Measurements from ENCODE around the gene TSPAN13. TPM values are rescaled to one million over a fixed set of nuclear protein-coding genes. Genes with fewer than 3 reads are reported as not detected.

Gene TSPAN13
- 0.61 and 0.68 TPM in 2 replicates for total RNA-seq

DNA sequence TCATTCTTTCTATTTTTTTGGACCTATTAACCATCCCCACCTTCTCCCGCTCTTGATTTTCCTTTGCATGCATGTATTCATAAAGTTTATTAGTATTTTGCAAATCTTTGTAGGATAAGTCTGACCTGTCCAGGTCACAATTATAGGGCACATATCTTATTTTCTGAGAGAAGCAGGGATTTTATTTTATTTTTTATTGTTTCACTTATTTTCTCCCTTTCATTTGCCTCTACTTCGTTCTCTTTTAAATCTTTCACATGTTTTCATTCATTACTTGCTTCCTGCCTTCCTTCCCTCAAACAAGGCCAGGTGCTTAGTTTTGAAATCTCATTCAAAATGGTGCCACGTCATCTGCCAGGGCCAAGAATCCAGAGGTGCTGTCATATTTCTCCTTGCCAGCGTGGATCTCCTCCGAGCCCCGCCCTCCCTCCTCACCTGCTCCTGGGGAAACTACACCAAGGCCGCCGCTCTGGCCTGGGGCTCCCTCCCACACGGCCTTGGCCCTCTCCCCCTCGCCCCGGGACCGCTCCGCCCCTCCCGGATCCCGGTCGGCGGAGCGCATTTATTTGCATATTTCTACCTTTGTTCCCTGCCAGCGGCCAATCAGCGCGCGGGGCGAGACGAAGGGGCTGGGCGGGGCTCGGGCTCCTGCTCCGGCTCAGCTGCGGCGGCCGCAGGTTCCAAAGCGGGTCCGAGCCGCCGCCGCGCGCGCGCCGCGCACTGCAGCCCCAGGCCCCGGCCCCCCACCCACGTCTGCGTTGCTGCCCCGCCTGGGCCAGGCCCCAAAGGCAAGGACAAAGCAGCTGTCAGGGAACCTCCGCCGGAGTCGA lies at the start of gene TSPAN13:
TSS of gene TSPAN13 (plus strand) at position 654 of the 830 bp plus-strand sequence. CDS start 213 bp downstream, outside the sequence.
- intact Hi-C loops (cut with micrococcal nuclease), result loop anchor here (1.0 to 10.0 kb wide), 3 partner anchors 108 to 1191 kb away; partner anchors contain the start of genes ANKMY2, CRPPA and SNX13

DNA sequence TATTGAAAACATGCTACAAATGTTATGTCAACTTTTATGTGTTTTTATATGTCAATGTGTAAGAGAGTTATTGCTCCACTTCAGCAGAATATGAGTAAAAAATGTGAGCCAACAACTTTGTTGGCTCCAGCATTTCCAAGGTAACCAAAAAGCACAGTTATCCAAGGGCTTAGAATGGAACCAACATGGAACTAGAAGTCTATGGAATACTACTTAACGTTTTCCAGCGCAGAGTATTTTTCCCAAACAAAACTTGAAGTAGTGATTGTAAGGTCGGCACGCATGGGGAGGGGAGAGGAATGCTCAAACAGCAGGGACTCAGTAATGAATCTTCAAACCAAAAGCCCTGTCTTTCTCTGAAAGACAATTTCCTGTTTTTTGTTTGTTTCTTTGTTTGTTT lies 45.0 kb upstream of the TSPAN13 start:
- intact Hi-C loops (cut with micrococcal nuclease), result no loop called here

DNA sequence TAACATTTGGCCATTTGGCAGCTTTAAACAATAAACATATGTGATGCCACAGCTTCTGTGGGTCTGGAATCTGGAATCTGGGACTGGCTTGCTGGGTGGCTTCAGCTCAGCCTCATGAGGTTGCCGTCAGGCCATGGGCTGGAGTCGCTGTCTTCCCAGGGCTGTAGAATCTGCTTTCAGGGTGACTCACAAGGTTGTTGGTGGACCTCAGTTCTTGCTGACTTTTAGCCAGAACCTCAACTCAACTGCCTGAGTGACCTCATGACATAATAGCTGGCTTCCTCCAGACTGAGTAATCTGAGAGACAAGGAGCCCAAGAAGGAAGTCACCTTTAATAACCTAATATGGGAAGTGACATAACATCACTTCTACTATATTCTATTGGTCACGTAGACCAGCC lies 44.6 kb upstream of the TSPAN13 start:
- intact Hi-C loops (cut with micrococcal nuclease), result no loop called here

DNA sequence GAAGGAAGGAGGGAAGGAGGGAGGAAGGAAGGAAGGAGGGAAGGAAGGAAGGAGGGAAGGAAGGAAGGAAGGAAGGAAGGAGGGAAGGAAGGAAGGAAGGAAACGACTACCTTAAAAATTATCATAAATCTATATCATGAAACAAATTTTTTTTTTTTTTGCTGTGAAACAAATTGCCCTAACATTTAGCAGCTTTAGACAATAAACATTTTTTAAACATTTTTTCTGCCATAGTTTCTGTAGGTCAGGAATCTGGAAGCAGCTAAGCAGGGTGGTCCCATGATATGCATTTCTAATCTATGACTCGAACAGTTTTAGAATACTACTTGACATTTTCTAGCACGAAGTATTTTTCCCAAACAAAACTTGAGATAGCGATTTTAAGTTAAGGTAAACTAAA lies 42.9 kb upstream of the TSPAN13 start:
- intact Hi-C loops (cut with micrococcal nuclease), result no loop called here

DNA sequence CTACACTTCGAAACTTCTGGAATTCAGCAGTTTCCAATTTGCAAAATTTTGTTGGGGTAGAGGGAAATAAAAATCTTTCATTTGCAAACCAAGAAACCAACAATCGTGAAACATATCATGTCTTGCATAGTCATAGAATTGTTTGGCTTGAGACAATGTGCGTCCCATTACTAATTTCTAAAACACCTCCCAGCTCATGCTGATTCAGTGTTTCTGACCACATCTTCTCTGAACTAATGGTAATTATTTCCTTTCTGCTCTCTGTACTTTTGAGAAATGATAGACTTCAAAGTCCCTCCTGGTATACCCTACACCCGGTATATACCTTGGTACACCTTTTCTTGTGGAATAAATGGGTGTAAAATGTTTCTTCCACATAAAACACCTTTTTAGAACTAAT lies 41.8 kb upstream of the TSPAN13 start:
- intact Hi-C loops (cut with micrococcal nuclease), result no loop called here

DNA sequence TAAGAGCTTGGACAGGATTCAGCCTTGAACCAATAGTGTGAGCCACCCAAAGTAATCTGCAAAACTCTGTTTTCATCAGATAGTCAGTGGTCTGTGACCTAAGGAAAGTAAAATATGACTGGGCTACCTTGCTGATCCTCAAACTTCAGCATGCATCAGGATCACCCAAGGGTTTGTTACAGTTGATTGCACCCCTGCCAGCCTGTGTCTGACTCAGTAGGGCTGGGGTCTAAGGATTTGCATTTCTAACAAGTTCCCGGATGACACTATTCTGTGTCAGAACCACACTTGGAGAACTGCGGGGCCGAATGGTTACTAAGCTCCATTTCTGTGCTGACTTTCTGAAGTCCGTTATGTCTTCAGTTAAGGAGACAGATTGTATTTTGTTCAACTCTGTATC lies 40.6 kb upstream of the TSPAN13 start:
- intact Hi-C loops (cut with micrococcal nuclease), result no loop called here

DNA sequence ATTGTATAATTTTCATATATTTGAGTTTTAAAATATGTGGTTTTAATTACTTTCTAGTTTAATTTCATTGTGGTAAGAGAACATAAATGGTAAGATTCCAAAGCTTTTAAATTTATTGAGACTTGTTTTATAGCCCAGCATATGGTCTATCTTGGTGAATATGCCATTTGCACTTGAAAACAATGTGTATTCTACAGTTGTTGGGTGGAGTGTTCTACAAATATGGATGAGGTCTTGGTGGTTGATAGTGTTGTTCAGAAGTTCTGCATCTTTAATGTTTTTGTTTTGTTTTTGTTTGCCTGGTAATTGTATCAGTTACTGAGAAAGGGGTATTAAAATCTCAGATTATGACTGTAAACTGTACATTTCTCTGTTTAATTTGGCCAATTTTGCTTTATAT lies 37.6 kb upstream of the TSPAN13 start:
- intact Hi-C loops (cut with micrococcal nuclease), result no loop called here

DNA sequence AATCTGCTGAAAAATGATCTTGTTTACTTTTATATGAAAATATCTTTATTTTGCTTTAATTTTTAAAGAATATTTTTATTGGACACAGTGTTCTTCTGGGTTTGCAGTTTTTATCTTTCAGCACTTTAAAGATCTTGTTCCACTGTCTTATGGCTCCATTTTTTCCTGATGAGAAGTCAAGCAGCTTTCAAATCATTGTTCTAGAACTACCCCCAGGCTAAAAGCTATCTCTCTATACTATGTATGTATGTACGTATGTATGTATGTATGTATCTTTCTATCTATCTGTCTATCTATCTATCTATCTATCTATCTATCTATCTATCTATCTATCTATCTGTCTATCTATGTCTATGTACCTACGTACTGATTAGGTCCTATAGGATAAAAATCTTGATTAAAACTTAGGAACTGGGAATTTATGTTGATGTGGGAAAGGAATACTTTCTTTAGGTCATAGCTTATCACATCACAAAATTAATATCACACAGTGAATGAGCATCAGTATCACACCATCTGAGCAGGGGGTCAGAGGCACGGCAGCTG lies 35.4 kb upstream of the TSPAN13 start:
- intact Hi-C loops (cut with micrococcal nuclease), result no loop called here

DNA sequence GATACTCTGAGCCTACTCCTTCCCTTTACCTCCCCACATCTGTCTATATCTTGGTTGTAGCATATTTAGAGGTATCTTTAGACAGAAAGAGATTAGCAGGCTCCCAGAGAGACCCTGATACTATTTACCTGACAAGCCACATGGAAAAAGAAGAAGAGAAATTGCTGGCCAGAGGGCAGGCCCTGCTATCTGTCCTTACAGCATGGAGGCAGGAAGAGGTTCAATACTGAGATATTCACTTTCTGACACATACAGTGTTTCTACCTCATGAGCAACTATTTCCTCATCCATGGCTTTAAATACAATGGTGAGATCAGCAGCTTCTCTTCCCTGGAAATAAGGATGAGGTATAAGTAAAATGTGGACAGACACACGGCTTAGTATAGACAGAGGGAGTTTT lies 33.9 kb upstream of the TSPAN13 start:
- intact Hi-C loops (cut with micrococcal nuclease), result no loop called here

DNA sequence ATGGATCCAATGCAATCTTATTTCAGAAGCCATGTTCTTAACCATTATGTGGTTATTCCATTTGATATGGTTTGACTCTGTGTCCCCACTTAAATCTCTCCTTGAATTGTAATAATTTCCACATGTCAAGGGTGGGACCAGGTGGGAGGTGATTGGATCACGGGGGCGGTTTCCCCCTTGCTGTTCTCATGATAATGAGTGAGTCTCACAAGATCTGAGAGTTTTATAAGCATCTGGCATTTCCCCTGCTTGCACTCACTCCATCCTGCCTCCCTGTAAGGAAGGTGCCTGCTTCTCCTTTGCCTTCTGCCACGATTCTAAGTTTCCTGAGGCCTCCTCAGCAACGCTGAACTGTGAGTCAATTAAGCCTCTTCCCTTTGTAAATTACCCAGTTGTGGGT lies 32.0 kb upstream of the TSPAN13 start:
- intact Hi-C loops (cut with micrococcal nuclease), result no loop called here

DNA sequence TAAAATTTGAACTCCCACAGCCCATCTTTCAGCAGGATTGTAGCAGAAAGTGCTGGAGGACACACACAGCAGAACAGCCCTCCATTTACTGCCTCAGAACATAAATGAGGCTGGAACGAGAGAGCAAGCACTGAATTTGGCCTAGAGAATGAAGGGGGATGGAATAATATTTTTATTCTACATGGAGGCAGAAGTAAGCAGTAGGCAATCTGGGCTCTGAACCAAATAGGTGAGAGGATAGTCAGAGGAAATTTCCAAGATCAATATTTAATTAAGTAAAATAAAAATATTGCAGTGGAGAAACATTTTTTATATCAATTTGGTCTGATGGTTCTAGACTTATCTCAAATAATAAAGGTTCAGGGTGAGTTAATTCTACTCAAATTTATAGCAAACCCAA lies 29.2 kb upstream of the TSPAN13 start:
- intact Hi-C loops (cut with micrococcal nuclease), result no loop called here

DNA sequence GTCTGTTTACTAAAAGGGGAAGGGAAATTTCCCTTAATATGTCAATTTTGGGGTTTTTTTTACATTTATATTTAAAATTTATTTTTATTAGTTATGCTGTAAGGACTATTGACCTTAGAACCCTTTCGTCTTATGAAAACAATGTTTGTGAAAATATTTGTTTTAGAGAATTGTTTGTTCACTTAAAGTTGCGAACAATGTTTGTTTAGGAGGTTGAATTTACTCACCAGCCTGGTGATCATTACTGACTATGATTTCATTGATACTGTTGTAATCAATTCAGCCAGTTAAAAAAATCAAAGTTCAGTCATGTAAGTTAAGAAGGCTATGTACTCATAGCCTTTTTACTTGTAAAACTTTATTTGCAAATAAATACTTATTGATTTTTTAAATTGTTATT lies 27.4 kb upstream of the TSPAN13 start:
- intact Hi-C loops (cut with micrococcal nuclease), result no loop called here

DNA sequence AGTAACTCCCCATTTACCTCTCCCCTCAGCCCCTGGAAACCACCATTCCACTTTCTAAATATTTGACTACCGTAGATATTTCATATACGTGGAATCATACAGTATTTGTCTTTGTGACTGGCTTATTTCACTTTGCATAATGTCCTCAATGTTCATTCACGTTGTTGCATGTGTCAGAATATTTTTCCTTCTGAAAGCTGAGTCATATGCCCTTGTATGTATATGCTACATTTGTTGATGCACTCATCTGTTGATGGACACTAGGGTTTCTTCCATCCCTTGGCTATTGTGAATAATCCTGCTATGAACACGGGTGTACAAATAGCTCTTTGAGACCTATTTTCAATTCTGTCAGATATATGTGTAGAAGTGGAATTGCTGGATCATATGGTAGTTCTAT lies 25.8 kb upstream of the TSPAN13 start:
- intact Hi-C loops (cut with micrococcal nuclease), result no loop called here

DNA sequence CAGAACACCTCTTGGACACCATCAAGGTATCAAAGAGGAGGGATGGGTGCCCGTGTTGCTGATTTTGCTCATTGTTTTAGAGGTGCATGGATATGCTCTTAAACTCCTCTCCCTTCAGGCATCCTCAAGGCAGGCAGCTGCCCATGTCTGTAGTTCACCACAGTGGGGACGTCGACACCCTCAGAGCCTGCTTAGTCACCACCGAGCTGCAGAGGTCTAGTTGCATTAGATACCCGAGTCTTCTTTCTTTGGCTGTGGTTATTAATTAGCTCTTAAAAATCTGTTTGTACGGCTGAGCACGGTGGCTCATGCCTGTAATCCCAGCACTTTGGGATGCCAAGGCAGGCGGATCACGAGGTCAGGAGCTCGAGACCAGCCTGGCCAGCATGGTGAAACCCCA lies 24.7 kb upstream of the TSPAN13 start:
- intact Hi-C loops (cut with micrococcal nuclease), result no loop called here

DNA sequence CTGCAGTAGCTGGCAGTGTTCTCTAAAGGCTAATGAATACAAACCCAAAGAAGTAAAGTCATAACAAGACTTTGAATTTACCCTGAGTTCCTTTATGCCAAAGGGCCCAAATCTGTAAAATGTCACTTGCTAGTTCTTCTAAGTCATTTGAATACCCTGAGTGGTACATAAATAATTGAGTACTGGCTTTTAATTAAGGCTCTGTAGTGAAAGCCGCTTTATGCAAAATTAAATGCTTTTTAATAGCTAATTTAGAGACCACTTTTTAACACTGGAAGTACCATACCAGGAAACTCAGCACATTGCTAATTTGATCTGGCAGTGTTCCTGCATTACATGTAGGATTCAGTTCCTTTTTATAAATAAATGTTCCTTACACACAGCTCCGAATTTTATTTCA lies 24.0 kb upstream of the TSPAN13 start:
- intact Hi-C loops (cut with micrococcal nuclease), result no loop called here

DNA sequence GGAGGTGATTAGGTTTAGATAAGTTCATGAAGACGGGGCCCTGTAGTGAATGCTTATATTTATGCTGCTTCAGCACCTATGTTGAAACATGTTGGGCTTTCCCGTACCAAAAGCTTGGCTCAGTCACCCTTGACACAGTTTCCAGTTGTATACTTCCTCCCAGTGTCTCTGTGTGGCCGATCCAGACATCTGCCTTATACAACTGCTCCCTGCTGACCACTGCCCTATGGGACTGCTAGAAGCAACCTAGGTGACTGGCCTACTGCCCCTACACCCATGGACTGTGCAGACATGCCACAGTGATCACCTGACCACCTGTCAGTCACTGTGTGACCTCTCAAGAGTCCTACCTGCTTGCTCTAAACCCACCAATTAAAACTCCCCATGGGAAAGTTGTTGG lies 22.6 kb upstream of the TSPAN13 start:
- intact Hi-C loops (cut with micrococcal nuclease), result no loop called here

DNA sequence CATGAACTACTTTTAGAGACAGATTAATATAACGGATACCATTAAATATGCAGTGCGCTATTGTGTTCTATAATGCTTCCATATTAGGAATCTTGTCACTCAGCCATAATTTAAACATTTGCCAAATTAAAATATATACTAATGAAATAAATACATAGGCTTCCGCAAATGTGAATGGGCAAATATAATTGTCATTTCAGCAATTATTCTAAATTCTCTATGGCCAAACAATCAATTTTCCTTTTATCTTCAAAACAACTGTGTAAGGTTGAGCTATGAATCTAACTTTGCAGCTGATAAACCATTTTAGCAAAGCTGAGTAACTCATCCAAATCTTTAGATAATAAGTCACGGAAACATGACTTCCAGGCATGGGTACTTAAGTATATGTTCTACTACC lies 20.7 kb upstream of the TSPAN13 start:
- intact Hi-C loops (cut with micrococcal nuclease), result no loop called here

DNA sequence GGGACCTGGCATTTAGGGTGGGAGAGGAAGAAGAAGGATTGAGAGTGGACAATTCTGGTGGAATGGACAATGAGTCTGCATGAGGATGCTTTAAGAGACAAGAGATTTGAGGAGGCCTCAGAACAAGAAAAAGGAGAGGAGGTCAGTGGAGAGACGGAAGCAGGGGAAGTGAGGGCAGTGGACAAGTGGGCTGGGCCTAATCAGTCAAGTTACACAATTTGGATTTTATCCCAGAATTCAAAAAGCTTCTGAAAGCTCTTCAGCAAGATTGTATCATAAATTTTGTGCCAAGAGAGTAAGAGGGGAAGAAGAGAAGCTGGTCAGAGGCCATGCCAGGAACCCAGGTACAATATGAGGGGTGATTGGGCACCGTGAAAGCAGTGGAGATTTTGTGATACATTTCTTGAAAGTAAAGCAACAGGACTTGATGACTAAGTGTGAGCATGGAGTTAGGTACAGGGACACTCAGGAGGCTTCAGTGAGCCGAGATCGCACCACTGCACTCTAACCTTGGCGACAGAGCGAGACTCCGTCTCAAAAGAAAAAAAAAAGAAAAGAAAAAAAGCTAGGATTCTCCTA lies 19.3 kb upstream of the TSPAN13 start:
- intact Hi-C loops (cut with micrococcal nuclease), result no loop called here

DNA sequence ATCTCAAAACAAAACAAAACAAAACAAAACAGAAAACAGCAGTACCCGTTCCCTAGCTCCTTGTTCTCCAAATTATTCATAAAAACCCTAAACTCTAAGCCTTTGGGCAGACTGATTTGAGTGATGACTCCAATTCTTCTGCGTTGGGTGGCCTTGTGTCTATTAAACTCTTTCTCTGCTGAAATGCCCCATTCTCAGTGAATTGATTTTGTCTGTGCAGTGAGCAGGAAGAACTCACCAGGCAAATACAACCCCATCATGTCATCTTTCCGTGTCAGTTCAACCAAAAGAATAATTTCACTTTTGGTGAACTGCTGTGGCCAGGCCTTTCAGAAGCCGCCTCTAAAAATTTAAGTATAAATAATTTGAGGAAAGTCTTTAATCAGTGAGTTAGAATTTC lies 18.5 kb upstream of the TSPAN13 start:
- intact Hi-C loops (cut with micrococcal nuclease), result no loop called here

DNA sequence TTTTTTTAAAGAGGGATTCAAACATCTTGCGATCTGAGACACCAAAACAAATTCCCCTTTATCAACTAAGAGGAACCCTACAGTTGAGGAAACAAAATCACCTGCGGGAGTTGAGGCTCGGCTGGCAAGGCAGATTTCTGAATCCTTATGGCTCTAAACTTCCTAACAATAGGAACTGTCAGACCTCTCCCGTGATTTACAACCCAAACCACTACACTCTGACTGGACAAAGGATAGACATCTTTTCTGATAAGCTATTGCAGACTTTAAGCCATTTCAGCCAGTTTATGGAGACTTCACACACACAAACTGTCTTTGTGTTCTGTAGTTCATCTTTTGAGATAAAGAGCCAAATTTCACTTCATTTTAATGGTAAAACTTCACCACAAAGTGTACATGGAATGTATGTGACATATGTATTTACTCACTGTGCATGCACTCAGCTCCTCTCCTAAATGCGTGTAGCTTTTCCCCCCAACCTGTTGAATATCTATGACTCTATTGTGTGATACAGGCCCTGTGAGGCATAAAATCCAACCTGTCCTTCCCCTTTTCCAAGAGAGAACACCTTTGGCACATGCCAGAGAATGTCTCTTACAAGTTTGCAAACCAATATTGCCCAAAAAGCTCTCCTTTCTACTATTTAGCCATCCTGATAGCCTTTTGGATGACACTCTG lies 15.4 kb upstream of the TSPAN13 start:
- intact Hi-C loops (cut with micrococcal nuclease), result no loop called here

DNA sequence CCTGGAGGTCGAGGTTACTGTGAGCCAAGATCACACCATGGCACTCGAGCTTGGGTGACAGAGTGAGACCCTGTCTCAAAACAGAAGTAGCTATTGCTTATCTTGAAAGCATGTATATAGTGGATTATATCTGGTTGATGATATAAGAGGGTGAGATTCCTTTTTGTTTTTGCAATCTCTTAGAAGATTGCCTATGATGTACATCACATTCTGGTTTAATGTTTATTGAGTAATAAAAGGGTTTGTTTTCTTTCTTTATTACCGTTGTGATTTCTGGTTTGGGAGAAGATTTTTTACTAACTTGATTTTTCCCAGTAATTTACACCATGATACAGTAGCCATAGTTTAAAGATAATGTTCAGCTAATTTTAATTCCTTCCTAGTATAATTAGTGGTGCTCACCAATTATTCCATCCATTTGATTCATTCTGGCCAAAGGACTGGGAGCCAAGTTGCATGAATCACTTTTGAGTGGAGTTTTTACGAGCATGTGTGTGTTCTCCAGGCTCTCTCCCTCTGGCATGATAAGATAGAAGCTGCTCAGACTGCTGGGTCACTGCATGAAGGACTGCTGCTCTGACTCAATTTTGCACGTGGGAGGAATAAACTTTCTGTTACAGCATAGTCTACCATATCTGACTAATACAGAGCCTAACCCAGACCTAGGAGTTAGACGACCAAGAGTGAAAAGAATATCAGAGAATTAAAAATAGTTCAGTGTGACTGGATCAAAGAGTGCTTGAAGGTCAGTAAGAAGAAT lies 13.5 kb upstream of the TSPAN13 start:
- intact Hi-C loops (cut with micrococcal nuclease), result no loop called here

DNA sequence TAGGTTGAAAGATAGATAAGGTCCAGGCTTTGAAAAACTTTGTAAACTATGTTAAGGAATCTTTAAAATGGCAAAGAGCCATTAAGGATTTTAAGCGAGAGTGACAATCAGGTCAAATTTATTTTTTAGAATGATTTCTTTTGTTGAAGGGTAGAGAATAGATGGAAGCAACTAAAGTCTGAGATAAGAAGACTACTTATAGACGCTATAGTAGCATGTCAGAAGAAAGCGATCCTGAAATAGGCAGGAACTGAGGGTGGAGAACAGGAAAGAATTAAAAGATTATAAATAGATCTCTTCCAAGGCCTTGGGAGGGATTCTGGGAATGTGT lies 13.0 kb upstream of the TSPAN13 start:
- intact Hi-C loops (cut with micrococcal nuclease), result no loop called here

All from T-helper 1 cell treated with Interleukin-12 subunit alpha and Interleukin-12 subunit beta and Interleukin-4 antibody, amounts not matched to agents 30 ng/mL and 1 ng/mL, for 36 hours (primary cell).